HFF-Myc (cell line): ENCODE results near the gene RBM8A.

Experiments used
- DNase-seq: peaks from one replicate; pipeline ENCODE4 v3.0.0-alpha.2; 2011; ENCODE audit warnings: low read depth; ENCODE audit errors: extremely low read depth
- H3K4me3 ChIP-seq: replicated peaks from 2 replicates; pipeline ENCODE4 v1.5.1; 2011; ENCODE audit warnings: low read depth, mild to moderate bottlenecking, control low read depth, low read length
- TF ChIP-seq, protein P1 (sequence below): IDR thresholded peaks from 2 replicates; pipeline ENCODE4 v1.5.1; 2012; ENCODE audit warnings: mild to moderate bottlenecking, low read depth, low read length, control low read depth; ENCODE audit errors: missing control alignments

Gene RBM8A

DNA sequence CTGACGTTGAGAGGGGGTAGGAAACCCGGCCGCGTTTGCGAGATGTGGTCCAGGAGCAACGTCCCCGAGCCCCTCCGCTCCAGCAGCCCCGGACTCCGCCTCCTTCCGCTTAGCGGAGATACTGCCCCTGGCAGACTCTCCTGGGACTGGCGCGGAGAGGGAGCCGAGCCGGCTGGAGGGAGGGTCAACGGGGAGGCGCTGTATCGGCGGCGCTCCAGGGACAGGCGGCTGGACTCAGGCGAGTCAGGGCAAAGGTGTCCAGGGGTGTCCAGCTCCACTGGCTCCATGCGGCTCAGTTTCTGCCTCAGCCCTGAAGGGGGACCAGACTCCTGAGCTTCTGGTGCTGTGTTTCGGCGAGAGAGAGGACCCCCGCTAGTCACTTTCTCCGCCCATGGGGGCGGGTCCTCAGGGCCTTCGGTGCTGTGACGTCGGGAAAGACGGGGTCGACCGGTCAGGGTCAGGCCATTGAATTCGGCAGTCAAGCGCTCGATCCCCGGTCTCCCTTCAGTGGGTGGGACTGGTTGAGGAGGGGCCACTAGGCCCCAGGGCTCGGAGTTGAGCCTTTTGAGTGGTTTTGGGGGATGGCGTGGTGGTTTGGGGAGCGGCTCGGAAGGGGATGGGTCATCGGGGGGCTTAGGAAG lies 33.3 kb upstream of the RBM8A start:
- H3K4me3 ChIP-seq, result peak overlapping the region; percentile 80
- TF ChIP-seq, protein P1, sequence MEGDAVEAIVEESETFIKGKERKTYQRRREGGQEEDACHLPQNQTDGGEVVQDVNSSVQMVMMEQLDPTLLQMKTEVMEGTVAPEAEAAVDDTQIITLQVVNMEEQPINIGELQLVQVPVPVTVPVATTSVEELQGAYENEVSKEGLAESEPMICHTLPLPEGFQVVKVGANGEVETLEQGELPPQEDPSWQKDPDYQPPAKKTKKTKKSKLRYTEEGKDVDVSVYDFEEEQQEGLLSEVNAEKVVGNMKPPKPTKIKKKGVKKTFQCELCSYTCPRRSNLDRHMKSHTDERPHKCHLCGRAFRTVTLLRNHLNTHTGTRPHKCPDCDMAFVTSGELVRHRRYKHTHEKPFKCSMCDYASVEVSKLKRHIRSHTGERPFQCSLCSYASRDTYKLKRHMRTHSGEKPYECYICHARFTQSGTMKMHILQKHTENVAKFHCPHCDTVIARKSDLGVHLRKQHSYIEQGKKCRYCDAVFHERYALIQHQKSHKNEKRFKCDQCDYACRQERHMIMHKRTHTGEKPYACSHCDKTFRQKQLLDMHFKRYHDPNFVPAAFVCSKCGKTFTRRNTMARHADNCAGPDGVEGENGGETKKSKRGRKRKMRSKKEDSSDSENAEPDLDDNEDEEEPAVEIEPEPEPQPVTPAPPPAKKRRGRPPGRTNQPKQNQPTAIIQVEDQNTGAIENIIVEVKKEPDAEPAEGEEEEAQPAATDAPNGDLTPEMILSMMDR, result peak; percentile 4
- DNase-seq, result no peak

DNA sequence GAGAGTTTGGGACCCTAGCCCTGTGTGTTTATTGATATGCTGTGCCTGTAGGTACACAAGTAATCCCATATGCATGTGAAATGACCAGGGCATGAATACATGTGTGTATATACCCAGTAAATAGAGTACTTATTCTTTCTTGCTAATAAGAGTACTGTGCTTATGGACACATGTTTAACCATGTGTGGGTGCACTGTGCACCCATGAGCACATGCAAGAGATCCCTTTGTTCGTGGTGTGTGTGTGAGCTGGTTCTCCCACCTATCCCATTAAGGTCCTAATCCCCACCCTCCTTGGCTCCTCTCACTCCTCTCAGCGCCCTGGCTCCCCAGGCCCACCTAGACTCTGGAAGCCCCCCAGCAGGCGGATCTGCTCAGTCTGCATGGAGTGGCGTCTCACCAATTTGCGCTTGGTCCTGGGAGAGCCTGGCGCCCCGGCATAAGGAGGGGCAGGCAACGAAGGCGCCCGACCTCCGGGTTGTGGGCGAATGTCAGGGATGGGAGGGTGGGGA lies 32.7 kb upstream of the RBM8A start:
- H3K4me3 ChIP-seq, result peak overlapping the region; percentile 80
- DNase-seq, result no peak
- TF ChIP-seq, protein P1, result no peak

DNA sequence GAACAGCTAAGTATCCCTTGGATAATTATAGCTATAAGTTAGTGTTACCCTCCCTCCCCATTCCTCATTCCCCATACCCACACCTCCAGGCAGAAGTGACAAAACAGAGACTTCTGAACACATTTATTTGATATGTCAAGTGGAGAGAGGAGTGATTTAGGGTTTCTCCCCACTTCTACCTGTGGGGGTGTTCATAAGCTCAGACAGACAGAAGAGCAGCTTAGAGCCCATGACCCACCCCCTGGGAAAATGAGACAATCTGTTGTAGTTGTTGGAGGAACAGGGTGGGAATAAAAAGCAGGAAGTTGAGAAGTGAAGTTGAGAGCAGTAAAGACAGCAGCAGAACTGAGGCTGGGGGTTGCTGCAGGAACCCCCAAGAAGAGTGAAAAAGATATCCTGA lies 32.0 kb upstream of the RBM8A start:
- no peak overlapping the region for H3K4me3 ChIP-seq
- no peak for DNase-seq

DNA sequence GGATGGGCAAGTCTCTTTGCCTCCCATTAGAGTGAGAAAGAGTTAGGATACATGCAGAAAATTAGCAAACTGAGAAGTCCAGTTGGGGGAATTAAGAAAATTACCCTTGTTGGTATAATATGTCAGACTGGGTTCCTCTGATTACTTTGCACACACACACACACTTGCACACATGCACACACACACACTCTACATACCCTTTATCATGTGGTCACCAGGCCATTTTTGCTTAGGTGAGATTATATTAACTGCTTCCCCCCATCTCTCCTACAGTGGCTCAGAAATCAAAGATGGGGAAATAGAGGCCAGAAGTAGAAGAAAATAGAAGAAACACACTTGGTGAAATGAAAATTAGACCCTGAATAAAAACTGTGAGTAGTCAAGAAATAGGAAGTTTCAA lies 31.4 kb upstream of the RBM8A start:
- H3K4me3 ChIP-seq, result no peak overlapping the region
- TF ChIP-seq, protein P1, result no peak
- DNase-seq, result no peak

More for the DNA sequence above, 32.0 kb upstream of the RBM8A start:
- TF ChIP-seq, protein P1, result no peak

DNA sequence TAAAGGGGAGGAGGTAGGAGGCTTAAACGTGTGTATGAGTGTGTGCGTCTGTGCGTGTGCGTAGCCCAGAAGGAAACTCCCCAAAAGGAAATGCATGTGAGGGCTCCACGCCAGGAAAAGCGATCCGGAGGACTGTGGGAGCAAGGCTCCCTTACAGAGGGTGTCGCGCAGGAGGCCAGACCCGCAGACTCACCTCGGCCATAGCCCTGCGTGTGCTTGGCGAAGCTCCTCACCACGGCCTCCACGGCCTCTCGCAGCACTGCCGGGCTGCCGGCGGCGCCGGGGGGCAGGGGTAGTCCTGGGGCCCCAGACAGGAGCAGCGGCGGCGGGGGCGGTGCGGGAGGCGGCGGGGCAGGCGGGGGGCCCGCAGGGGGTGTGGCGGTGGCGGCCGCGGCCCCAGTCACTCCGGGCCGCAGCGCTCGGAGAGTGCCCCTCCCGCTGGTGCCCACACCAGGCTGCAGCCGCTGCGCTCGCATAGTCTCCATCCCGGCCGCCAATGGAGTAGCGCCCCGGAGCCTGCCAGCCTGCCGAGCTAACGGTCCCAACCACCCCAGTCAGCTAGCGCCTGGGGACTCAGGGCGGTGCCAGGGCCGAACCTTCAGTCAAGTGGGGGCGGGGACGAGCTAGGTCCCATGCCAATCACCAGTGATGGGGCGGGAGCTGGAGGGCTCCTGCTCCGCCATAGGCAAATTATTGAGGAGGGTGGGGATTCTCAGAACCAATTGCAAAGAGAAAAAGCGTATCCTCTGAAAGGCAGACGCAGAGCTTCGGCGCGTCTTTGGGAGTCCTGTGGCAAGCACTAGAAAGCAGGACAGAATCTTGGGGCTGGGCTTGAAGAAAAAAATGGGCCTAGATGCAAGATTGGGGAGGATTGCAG lies 30.4 kb upstream of the RBM8A start, which contains the start of gene LIX1L:
Gene LIX1L (minus strand): TSS at position 575 of the 877 bp plus-strand sequence. CDS start 90 bp downstream, at position 485.
- TF ChIP-seq, protein P1, result no peak
- peak within 1 kb of the TSS; percentile 56 for H3K4me3 ChIP-seq
- peak; percentile 92 for DNase-seq

DNA sequence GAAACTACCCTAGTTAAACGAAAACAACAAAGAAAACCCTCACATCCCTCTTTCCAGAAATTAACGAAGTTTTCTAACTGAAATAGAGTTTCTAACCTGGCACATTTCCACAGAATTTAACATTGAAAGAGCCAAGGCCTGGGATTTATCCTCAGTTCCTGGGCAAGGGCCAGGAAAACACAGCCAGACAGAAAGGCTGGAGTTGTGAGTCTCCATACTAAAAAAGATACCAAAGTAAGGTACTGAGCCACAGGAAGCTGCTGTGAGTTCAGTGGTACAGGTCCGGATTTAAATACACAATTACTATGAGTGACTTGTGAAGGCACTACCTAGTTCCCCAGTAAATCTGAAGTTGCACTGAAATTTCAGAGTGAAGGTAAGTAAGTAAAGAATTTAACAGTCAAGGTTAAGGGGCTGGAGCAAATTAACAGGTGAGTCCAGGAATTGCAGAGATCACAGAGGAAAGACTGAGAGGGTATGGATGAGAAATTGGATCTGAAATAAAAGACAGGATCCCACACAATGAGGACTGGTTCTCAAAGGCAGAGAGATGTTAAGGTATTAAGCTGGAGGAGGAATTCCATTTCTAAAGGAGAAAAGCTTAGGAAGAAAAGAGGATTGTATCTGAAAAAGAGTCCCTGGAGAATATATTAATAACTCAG lies 29.6 kb upstream of the RBM8A start:
- peak overlapping the region; percentile 56 for H3K4me3 ChIP-seq
- DNase-seq, result no peak
- TF ChIP-seq, protein P1, result no peak
